Measurements from ENCODE around the gene OTUD7B.

DNA sequence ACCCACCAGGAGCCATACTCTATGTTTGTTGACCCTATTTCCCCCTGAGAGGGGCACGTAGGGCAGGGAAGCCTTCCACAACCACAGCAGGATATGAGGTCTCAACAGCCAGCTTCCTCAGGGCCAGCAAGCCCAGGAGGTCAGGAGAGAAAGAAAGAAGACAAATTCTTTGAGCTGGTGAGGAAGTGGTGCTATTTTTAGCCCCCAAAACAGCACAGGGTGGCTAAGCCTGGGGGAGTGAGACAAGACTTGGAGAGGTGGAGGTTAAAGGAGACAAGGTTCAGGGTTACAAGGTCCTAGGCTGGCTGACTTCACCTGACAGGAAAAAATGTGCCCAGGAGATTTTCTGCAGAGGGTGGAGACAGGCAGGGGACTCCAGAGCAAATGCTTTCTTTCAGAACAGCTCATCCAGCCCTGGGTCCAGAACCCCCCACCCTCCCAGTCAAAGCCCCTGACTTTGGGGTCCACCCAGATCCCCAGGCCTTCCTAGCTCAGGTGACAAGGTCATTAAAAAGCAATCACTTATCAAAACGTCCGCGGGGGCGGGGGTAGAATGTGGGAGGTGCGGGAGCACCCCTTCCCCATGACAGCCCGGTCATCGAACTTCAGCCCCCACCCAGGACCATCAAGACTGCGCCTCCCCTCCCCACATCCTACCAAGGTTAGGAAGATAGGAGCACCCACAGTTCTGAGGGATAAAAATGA lies 94.2 kb downstream of the OTUD7B start:
- TF ChIP-seq, protein P1, sequence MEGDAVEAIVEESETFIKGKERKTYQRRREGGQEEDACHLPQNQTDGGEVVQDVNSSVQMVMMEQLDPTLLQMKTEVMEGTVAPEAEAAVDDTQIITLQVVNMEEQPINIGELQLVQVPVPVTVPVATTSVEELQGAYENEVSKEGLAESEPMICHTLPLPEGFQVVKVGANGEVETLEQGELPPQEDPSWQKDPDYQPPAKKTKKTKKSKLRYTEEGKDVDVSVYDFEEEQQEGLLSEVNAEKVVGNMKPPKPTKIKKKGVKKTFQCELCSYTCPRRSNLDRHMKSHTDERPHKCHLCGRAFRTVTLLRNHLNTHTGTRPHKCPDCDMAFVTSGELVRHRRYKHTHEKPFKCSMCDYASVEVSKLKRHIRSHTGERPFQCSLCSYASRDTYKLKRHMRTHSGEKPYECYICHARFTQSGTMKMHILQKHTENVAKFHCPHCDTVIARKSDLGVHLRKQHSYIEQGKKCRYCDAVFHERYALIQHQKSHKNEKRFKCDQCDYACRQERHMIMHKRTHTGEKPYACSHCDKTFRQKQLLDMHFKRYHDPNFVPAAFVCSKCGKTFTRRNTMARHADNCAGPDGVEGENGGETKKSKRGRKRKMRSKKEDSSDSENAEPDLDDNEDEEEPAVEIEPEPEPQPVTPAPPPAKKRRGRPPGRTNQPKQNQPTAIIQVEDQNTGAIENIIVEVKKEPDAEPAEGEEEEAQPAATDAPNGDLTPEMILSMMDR (IDR thresholded peaks at IDR 0.05) = no peak
- TF ChIP-seq POLR2A (IDR thresholded peaks at IDR 0.05) = no peak
